Colonic mucosa (tissue), 4 donors: ENCODE measurements around the gene ADCY7. TPM values are rescaled to one million over a fixed set of nuclear protein-coding genes. Genes with fewer than 3 reads are reported as not detected.

ENCODE experiments used
- DNase-seq: peaks from one replicate; pipeline ENCODE4 v3.0.0-alpha.2; 2020
- H3K27ac ChIP-seq: fragments of 200-600 bp; one replicate; pipeline ENCODE4 v1.8.0; 2021
- H3K27me3 ChIP-seq: fragments of 200-600 bp; one replicate; pipeline ENCODE4 v1.8.0; 2021
- H3K36me3 ChIP-seq: fragments of 200-600 bp; one replicate; pipeline ENCODE4 v1.8.0; 2021
- H3K4me1 ChIP-seq: fragments of 200-600 bp; one replicate; pipeline ENCODE4 v1.8.0; 2021; ENCODE audit warnings: mild to moderate bottlenecking
- H3K4me3 ChIP-seq: fragments of 200-600 bp; one replicate; pipeline ENCODE4 v1.8.0; 2021
- H3K9ac ChIP-seq, 2 donors: one replicate each; pipeline ENCODE4 v1.7.0; 2013; ENCODE audit warnings: control low read depth in 2 of 2, low read depth in 2 of 2, low read length in 2 of 2
- H3K9me3 ChIP-seq: fragments of 200-600 bp; one replicate; pipeline ENCODE4 v1.8.0; 2021
- CTCF ChIP-seq: fragments of 200-600 bp; IDR thresholded peaks from one replicate; pipeline ENCODE4 v1.8.0; 2022; ENCODE audit warnings: antibody characterized with exemption, mild to moderate bottlenecking
- intact Hi-C: fragments of 100-400 bp; cut with DNase I; formaldehyde crosslinking; loops from one replicate; pipeline ENCODE4 v1.14.1; 2022
- total RNA-seq, 2 donors: library from RNA; stranded (reverse); fragmentation: NEBNext Ultra II Directional in 1 of 2; extraction: Animal tissue kit (Norgen Biotek cat#: 25700) in 1 of 2; gene quantifications; one replicate each; pipeline ENCODE4 v1.2.1, GENCODE V29; 2021
- donor health status: healthy.
- donor health status: DM: no; HTN: no; CAD: no.
- donor health status: DM: no; HTN: no; CAD: no.

Gene ADCY7
- total RNA-seq, 2 donors from 2014 or later = 15.8 to 19.2 TPM

DNA sequence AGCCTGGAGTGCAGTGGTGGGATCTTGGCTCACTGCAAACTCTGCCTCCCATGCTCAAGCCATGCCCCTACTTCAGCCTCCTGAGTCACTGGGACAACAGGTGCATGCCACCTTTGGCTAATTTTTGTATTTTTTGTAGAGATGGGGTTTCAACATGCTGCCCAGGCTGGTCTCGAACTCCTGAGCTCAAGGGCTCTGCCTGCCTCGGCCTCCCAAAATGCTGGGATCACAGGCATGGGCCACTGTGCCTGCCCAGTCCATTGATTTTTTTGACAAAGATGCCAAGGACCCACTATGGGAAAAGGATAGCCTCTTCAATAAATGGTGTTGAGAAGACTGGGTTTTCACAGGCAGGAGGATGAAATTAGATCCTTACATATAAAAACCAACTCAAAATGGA lies 10.8 kb upstream of the ADCY7 start:
- Histone ChIP-seq H3K9ac (no peak overlapping the region), H3K4me1 (peaks cover 11% of the 10 kb centered on the region), H3K4me3 (no peak overlapping the region), H3K36me3 (no peaks in the 10 kb centered on the region), H3K9me3 (no peaks in the 10 kb centered on the region), H3K27me3 (no peaks in the 10 kb centered on the region), H3K27ac (no peak overlapping the region)
- intact Hi-C loops = no loop called here
- no peak for DNase-seq
- no peak for TF ChIP-seq CTCF

GRCh38 chr16:50256604-50257003 lies 9.7 kb upstream of the ADCY7 start:
- intact Hi-C loops = no loop called here
- no peak for TF ChIP-seq CTCF
- Histone ChIP-seq H3K9ac (no peak overlapping the region), H3K27ac (no peak overlapping the region), H3K4me1 (peaks cover 19% of the 10 kb centered on the region), H3K9me3 (no peaks in the 10 kb centered on the region), H3K36me3 (no peaks in the 10 kb centered on the region), H3K27me3 (no peaks in the 10 kb centered on the region), H3K4me3 (no peak overlapping the region)
- DNase-seq = no peak

GRCh38 chr16:50257876-50258275 lies 8.5 kb upstream of the ADCY7 start:
- Histone ChIP-seq H3K4me3 (no peak overlapping the region), H3K27ac (no peak overlapping the region), H3K27me3 (no peaks in the 10 kb centered on the region), H3K36me3 (no peaks in the 10 kb centered on the region), H3K9me3 (no peaks in the 10 kb centered on the region), H3K9ac (no peak overlapping the region), H3K4me1 (peaks cover 22% of the 10 kb centered on the region)
- TF ChIP-seq CTCF = no peak
- no peak for DNase-seq
- intact Hi-C loops = no loop called here

- peak; percentile 43 for DNase-seq
Measured at GRCh38 chr16:50259334-50260205, 6.8 kb upstream of the ADCY7 start.

More at GRCh38 chr16:50259334-50260205, 6.8 kb upstream of the ADCY7 start:
- Histone ChIP-seq H3K4me1 (peaks cover 22% of the 10 kb centered on the region), H3K9me3 (no peaks in the 10 kb centered on the region), H3K27me3 (no peaks in the 10 kb centered on the region), H3K4me3 (no peak overlapping the region), H3K9ac (peak overlapping the region in 1 of 2 donors; percentile 31), H3K36me3 (no peaks in the 10 kb centered on the region), H3K27ac (no peak overlapping the region)
- TF ChIP-seq CTCF = no peak
- intact Hi-C loops = no loop called here
